Type B pancreatic cell (in vitro differentiated cells): ENCODE data around the gene C10orf90. TPM values are rescaled to one million over a fixed set of nuclear protein-coding genes. Genes with fewer than 3 reads are reported as not detected.

Source experiments
- DNase-seq: peaks from one replicate; pipeline ENCODE4 v3.0.0; 2021; ENCODE audit warnings: mixed read lengths; ENCODE audit not compliant: unreplicated experiment; ENCODE audit errors: extremely low spot score
- H3K27ac Mint-ChIP-seq: 2 replicates; pipeline ENCODE4 v1.8.0; 2021; ENCODE audit warnings: mild to moderate bottlenecking, mixed read lengths
- H3K27me3 Mint-ChIP-seq: 2 replicates; pipeline ENCODE4 v1.8.0; 2021; ENCODE audit warnings: mixed read lengths
- H3K36me3 Mint-ChIP-seq: 2 replicates; pipeline ENCODE4 v1.8.0; 2021; ENCODE audit warnings: mixed read lengths
- H3K4me1 Mint-ChIP-seq: one replicate; pipeline ENCODE4 v1.8.0; 2021; ENCODE audit warnings: mixed read lengths; ENCODE audit not compliant: unreplicated experiment
- H3K4me3 Mint-ChIP-seq: 2 replicates; pipeline ENCODE4 v1.8.0; 2021; ENCODE audit warnings: mild to moderate bottlenecking, mixed read lengths
- H3K9me3 Mint-ChIP-seq: 2 replicates; pipeline ENCODE4 v1.8.0; 2021; ENCODE audit warnings: mixed read lengths
- total RNA-seq: library from RNA; stranded (reverse); gene quantifications from 2 replicates; pipeline ENCODE4 v1.2.1, GENCODE V29; 2021; ENCODE audit warnings: low replicate concordance
- TF ChIP-seq, protein P1 (sequence below): fragments of 200-600 bp; sonication (generic); conservative IDR thresholded peaks from 2 replicates; pipeline ENCODE4 v1.5.0; 2021; ENCODE audit warnings: antibody characterized with exemption, mild to moderate bottlenecking

The C10orf90 gene
- total RNA-seq, 1 donor from 2014 or later: 1.5 TPM

DNA sequence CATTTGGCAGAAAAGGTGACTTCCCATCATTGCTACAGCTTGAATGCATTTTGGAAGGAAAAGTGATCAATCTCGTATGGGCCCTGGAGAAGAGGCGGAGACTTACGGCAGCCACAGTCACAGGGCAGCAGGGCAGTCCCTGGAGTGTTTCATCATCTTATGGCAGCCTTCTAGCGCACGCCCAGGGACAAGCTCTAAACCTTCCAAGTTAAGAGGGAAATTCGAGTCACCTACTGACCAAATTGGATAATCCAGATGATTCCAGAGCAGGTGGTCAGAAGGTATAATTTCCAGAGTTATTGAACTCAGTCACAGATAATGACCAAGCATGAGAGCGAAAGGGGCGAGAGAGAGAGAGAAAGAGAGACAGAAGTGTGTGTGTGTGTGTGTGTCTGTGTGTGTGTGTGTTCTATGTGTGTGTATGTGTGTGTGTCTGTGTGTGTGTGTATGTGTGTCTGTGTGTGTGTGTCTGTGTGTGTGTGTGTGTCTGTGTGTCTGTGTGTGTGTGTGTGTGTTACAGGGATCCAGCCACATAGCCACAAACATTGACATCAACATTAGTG lies 158.5 kb downstream of the C10orf90 start:
- DNase-seq: no peak
- Mint-ChIP-seq H3K4me3 (no peak overlapping the region), H3K27me3 (peaks cover 12% of the 10 kb centered on the region), H3K36me3 (no peaks in the 10 kb centered on the region), H3K27ac (peak overlapping the region; percentile 42), H3K9me3 (no peaks in the 10 kb centered on the region), H3K4me1 (peaks cover 16% of the 10 kb centered on the region)
- TF ChIP-seq, protein P1, sequence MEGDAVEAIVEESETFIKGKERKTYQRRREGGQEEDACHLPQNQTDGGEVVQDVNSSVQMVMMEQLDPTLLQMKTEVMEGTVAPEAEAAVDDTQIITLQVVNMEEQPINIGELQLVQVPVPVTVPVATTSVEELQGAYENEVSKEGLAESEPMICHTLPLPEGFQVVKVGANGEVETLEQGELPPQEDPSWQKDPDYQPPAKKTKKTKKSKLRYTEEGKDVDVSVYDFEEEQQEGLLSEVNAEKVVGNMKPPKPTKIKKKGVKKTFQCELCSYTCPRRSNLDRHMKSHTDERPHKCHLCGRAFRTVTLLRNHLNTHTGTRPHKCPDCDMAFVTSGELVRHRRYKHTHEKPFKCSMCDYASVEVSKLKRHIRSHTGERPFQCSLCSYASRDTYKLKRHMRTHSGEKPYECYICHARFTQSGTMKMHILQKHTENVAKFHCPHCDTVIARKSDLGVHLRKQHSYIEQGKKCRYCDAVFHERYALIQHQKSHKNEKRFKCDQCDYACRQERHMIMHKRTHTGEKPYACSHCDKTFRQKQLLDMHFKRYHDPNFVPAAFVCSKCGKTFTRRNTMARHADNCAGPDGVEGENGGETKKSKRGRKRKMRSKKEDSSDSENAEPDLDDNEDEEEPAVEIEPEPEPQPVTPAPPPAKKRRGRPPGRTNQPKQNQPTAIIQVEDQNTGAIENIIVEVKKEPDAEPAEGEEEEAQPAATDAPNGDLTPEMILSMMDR: no peak

- TF ChIP-seq, protein P1: no peak
- Mint-ChIP-seq H3K4me3 (no peak overlapping the region), H3K4me1 (peaks cover 16% of the 10 kb centered on the region), H3K9me3 (no peaks in the 10 kb centered on the region), H3K27ac (no peak overlapping the region), H3K36me3 (no peaks in the 10 kb centered on the region), H3K27me3 (peaks cover 12% of the 10 kb centered on the region)
- DNase-seq: no peak
These were observed 161.3 kb downstream of the C10orf90 start for GRCh38 chr10:126509182-126509581.

DNA sequence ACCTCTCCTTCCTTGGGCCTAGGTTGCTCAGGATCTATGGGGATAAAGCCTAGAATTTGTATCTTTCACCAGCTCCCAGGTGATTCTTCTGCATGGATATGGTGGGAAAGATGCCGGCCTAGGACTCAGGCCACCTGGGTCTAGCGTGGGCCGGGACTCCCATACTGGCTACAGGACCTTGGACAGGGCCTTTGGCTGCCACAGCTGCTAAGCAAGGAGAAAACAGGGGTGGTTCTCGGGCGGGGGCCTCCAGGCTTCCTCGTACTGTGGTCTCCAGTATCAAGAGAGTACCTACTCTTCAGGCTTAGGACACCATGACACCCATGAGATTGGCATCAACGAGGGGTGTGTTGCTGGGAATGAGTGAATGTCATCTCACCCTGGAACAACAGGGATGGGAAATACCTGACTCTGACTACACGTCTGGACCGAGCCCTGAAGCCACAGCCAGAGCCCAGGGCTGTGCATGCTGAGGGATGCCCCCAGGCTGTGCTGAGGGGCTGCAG lies 161.9 kb downstream of the C10orf90 start:
- Mint-ChIP-seq H3K27me3 (peaks cover 12% of the 10 kb centered on the region), H3K9me3 (no peaks in the 10 kb centered on the region), H3K36me3 (no peaks in the 10 kb centered on the region), H3K4me1 (peaks cover 16% of the 10 kb centered on the region), H3K27ac (no peak overlapping the region), H3K4me3 (no peak overlapping the region)
- no peak for DNase-seq
- TF ChIP-seq, protein P1: no peak

GRCh38 chr10:126504761-126505112 lies 165.8 kb downstream of the C10orf90 start:
- Mint-ChIP-seq H3K4me1 (no peaks in the 10 kb centered on the region), H3K9me3 (peaks cover 5% of the 10 kb centered on the region), H3K27ac (no peak overlapping the region), H3K4me3 (no peak overlapping the region), H3K36me3 (no peaks in the 10 kb centered on the region), H3K27me3 (peaks cover 2% of the 10 kb centered on the region)
- TF ChIP-seq, protein P1: no peak
- no peak for DNase-seq

GRCh38 chr10:126504063-126504760 lies 166.3 kb downstream of the C10orf90 start:
- Mint-ChIP-seq H3K27ac (no peak overlapping the region), H3K36me3 (no peaks in the 10 kb centered on the region), H3K4me3 (no peak overlapping the region), H3K9me3 (peaks cover 10% of the 10 kb centered on the region), H3K27me3 (no peaks in the 10 kb centered on the region), H3K4me1 (no peaks in the 10 kb centered on the region)
- DNase-seq: no peak
- TF ChIP-seq, protein P1: peak; percentile 81
